Heart left ventricle (tissue), 13 donors: ENCODE measurements around the gene RIMBP3C.
"Not testable (repeated sequence)": the region's sequence is repeated elsewhere in the genome, so short reads cannot be mapped to it uniquely, and the experiment has no call there.

Experiments used
- CTCF ChIP-seq, 12 donors: fragments of 200-600 bp; sonication (generic) in 4 of 12; IDR thresholded peaks; one replicate each; pipeline versions ENCODE4 v1.5.0 to v1.8.0; 2018 to 2022; ENCODE audit warnings: antibody characterized with exemption in 12 of 12, mild to moderate bottlenecking in 5 of 12
- POLR2A ChIP-seq, 2 donors: fragments of 450-650 bp; IDR thresholded peaks; one replicate each; pipeline ENCODE4 v1.6.1; 2017; ENCODE audit warnings: antibody characterized with exemption in 2 of 2, mild to moderate bottlenecking in 2 of 2, moderate library complexity in 2 of 2
- donor health status: ischemic (EF 13 %, LVEDD 7.1; RV severe dilation, severe dysfunction).
- donor health status: DM: no; HTN: yes; CAD: no.
- donor health status: DM: no; HTN: no; CAD: no.
- donor health status: ischemic (EF 25% LVEDD 6.9; RV normal size, moderate dysfunction).
- donor health status: ischemic (EF 25% LVEDD 5.7; RV mildly dilated, moderate dysfunction).
- donor health status: ischemic (EF 35%, LVEDD 5.7; RV mildly dilated, moderate dysfunction).
- donor health status: nonischemic (EF 11% LVEDD 7.7; RV severe dilation, severe dysfunction).
- donor health status: DM: yes; HTN: yes; CAD: no.
- donor health status: PGD.
- donor health status: ischemic (EF 29% LVEDD 5.4; RV normal size, mild dysfunction).
- donor health status: nonischemic (EF 23%, LVEDD 6.1; RV moderate dilation, normal function).

DNA sequence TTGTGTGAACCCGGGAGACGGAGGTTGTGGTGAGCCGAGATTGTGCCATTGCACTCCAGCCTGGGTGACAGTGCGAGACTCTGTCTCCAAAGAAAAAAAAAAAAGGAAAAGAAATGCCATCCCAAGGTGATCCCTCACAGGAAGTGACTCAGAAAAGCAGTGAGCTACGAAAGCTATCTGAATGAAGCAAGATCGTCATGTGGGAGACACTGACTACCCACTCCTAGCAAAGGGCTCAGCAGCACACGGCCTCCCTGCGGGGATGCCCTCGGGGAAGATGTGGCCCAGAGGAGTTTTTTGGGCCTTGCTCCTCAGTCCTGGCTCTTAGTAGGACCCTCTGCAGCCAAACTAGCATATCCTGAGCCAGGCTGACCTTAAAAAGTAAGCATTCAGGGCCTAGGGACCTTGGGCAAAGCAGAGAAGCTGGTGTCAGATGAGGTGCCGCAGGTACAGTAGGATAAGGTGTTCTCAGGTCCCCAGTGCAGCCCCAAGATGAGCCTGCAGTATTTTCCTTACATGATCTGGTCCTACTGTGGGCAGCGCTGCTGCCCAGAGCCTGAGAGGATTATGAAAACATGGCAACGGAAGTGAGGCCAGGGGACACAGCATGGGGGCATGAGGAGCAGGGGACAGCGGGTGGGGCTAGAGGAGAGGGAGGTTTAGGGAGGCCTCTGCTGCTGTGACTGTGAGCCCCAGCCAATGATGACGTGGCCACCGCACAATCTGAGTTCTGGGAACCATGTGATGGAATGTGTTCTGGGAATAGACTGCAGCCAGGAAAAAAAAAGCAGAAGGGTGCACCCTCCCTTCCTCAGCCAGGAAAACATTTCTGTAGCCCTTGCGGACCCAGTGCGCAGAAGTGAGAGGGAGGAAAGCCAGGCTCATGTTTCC lies 6.6 kb downstream of the RIMBP3C start:
- not testable (repeated sequence) for TF ChIP-seq CTCF, POLR2A (IDR thresholded peaks at IDR 0.05)
